Measurements from ENCODE around the gene RPTOR. TPM values are rescaled to one million over a fixed set of nuclear protein-coding genes. Genes with fewer than 3 reads are reported as not detected.

RPTOR gene
- total RNA-seq, 3 donors from 2014 or later (not counting 1 experiment from before 2014, with no cell fraction given), result 49.2 to 63.6 (median 55.4) TPM

- H3K27ac ChIP-seq (ENCODE audit: low read length), result no peak overlapping the region
- peaks cover 22 to 39% of the 10 kb centered on the region in 2 donors for H3K4me1 Mint-ChIP-seq
- no peak overlapping the region for H3K4me3 ChIP-seq (ENCODE audit: low read length)
- no peaks in the 10 kb centered on the region for H3K9me3 ChIP-seq (ENCODE audit: control insufficient read depth, insufficient read depth, low read length)
- intact Hi-C loops (cut with micrococcal nuclease), result no loop called here
- H3K27me3 Mint-ChIP-seq (ENCODE audit: low read depth in 2 of 2), result no peaks in the 10 kb centered on the region
- peaks cover 36% of the 10 kb centered on the region for H3K4me1 ChIP-seq (ENCODE audit: control insufficient read depth, insufficient read depth, low read length)
- 78% methylated on average over 31 of the region's 31 CpGs for WGBS (ENCODE audit: insufficient coverage)
- H3K36me3 Mint-ChIP-seq, result no peaks in the 10 kb centered on the region
- H3K4me3 Mint-ChIP-seq, result no peak overlapping the region
- H3K27me3 ChIP-seq (ENCODE audit: control insufficient read depth, insufficient read depth, low read length), result no peaks in the 10 kb centered on the region
- no peaks in the 10 kb centered on the region for H3K36me3 ChIP-seq (ENCODE audit: control insufficient read depth, insufficient read depth, low read length)
- no peaks in the 10 kb centered on the region for H3K9me3 Mint-ChIP-seq
- no peak for TF ChIP-seq CTCF (IDR thresholded peaks at IDR 0.05)
- H3K27ac Mint-ChIP-seq, result peak overlapping the region in 1 of 2 donors; percentile 83
- DNase-seq, result no peak
- ATAC-seq, result no peak
Measured at GRCh38 chr17:80845069-80845862, 300.6 kb downstream of the RPTOR start.

- WGBS (ENCODE audit: insufficient coverage), result 88% methylated on average over 36 of the region's 36 CpGs
- ATAC-seq, result no peak
- H3K4me3 Mint-ChIP-seq, result no peak overlapping the region
- no peaks in the 10 kb centered on the region for H3K36me3 Mint-ChIP-seq
- H3K9me3 Mint-ChIP-seq, result no peaks in the 10 kb centered on the region
- H3K4me3 ChIP-seq (ENCODE audit: low read length), result no peak overlapping the region
- no peak for TF ChIP-seq CTCF (IDR thresholded peaks at IDR 0.05)
- peak overlapping the region; percentile 82 to 83 for H3K27ac Mint-ChIP-seq
- H3K9me3 ChIP-seq (ENCODE audit: control insufficient read depth, insufficient read depth, low read length), result no peaks in the 10 kb centered on the region
- H3K27ac ChIP-seq (ENCODE audit: low read length), result no peak overlapping the region
- intact Hi-C loops (cut with micrococcal nuclease), result no loop called here
- H3K36me3 ChIP-seq (ENCODE audit: control insufficient read depth, insufficient read depth, low read length), result no peaks in the 10 kb centered on the region
- DNase-seq, result no peak
- no peaks in the 10 kb centered on the region for H3K27me3 ChIP-seq (ENCODE audit: control insufficient read depth, insufficient read depth, low read length)
- no peaks in the 10 kb centered on the region for H3K27me3 Mint-ChIP-seq (ENCODE audit: low read depth in 2 of 2)
- peaks cover 22 to 39% of the 10 kb centered on the region in 2 donors for H3K4me1 Mint-ChIP-seq
- peaks cover 36% of the 10 kb centered on the region for H3K4me1 ChIP-seq (ENCODE audit: control insufficient read depth, insufficient read depth, low read length)
Measured at GRCh38 chr17:80845863-80846671, 301.4 kb downstream of the RPTOR start.

GRCh38 chr17:80846932-80847331 is 302.3 kb downstream of the RPTOR start:
- H3K4me3 ChIP-seq (ENCODE audit: low read length), result no peak overlapping the region
- peaks cover 36% of the 10 kb centered on the region for H3K4me1 ChIP-seq (ENCODE audit: control insufficient read depth, insufficient read depth, low read length)
- no peaks in the 10 kb centered on the region for H3K36me3 ChIP-seq (ENCODE audit: control insufficient read depth, insufficient read depth, low read length)
- intact Hi-C loops (cut with micrococcal nuclease), result no loop called here
- DNase-seq, result no peak
- Mint-ChIP-seq H3K27me3 (ENCODE audit: low read depth in 2 of 2) (no peaks in the 10 kb centered on the region), H3K4me3 (peak overlapping the region; percentile 67), H3K4me1 (peaks cover 22 to 39% of the 10 kb centered on the region in 2 donors), H3K36me3 (no peaks in the 10 kb centered on the region), H3K9me3 (no peaks in the 10 kb centered on the region), H3K27ac (peak overlapping the region; percentile 82 to 83)
- 97% methylated on average over 17 of the region's 17 CpGs for WGBS (ENCODE audit: insufficient coverage)
- no peaks in the 10 kb centered on the region for H3K27me3 ChIP-seq (ENCODE audit: control insufficient read depth, insufficient read depth, low read length)
- H3K9me3 ChIP-seq (ENCODE audit: control insufficient read depth, insufficient read depth, low read length), result no peaks in the 10 kb centered on the region
- TF ChIP-seq CTCF (IDR thresholded peaks at IDR 0.05), result no peak
- no peak overlapping the region for H3K27ac ChIP-seq (ENCODE audit: low read length)
- ATAC-seq, result no peak
